CD4-positive, alpha-beta T cell treated with Interleukin-6 at 100 ng/mL for 8 hours (primary cell): ENCODE data around the gene NAA10.

Experiments
- DNase-seq: peaks from one replicate; pipeline ENCODE4 v3.0.0-alpha.2; 2020; ENCODE audit warnings: mixed read lengths, low spot score

The NAA10 gene

DNA sequence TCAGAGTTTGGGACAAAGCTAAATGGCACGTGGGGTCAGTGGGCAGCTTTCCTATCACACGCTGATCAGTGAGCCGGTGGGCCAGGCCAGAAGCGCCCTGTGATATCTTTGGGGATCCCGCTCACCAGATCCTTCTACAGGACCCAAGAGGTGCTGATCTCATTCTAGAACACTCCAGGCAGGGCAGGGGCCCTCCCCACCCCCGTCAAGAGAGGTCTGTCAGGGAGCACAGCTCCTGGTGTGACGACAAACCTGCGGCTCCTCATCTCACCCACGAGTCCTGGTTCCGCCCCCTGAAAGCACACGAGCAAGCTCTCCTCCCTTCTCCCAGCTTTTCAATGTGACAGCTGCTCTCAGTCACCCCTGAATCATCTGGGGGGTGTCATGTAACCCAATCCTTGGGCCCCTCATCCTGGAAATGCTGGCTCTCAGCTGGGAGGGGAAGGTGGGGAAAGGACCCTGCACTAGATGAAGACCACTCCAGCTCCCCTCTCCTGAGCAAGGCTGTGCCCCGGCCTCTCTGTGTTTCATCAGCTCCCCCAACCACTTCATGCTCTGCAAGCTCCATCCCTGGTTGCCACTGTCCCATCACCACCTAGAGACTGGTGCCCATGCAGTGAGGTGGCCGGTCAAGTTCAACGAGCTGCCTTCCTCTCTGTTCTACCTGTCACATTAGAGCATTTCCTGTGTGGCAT is 32.2 kb upstream of the NAA10 start:
- no peak for DNase-seq

DNA sequence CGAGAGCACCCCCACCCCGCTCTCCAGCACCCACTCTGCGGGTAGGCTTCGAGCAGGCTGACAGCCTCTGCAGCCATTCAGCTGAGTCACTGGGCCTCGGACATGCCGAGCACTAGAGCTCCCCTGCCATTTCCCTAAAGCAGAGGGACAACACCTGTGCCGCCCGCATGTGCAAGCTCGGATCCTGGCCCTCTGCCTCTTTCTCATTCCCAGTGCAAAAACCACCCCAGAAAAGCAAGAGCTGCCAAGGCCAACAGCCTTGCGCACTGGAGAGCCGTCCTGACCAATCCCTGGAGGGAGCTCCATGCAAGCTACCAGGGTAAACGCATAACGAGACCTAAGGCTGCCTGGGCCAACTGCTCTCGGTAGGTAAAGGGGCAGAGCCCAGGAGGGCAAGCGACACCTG is 31.4 kb upstream of the NAA10 start:
- no peak for DNase-seq

DNA sequence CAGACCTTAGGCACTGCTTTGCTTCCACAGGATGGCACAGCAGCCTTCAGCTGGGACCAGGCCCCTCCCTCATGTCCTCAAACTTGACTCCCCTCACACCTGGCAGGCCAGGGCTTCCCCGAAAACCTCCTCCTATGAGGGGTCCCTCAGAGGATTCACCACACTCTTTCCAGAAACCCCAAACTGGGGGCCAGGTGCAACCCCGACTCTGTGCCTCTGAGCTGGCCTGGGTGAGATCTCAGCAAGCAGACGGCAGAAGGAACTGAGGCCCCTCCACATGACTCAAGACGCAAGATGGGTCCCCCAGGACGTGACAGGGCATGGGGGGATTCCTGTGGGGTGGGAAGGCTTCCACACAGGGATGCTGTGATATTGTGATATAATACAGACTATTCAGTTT is 30.6 kb upstream of the NAA10 start:
- DNase-seq: no peak

DNA sequence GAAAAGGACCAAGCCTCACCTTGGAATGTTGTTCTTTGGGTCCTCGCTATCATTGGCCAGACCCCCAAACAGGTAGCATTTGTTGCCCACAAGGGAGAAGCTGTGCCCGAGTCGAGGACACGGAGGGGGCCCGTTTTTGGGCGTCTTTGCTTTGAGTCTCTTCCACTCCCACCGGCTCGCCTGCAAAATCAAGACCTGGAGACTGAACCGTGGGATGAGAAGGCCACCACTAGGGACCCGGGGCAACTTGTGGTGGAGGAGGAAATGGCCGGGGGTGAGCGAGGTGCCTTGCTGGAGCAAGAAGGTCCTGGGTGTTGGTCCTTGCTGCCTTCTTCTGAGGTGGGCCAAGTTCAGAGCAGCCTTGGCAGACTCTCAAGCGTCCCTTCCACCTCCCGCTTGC is 29.3 kb upstream of the NAA10 start:
- DNase-seq: no peak

DNA sequence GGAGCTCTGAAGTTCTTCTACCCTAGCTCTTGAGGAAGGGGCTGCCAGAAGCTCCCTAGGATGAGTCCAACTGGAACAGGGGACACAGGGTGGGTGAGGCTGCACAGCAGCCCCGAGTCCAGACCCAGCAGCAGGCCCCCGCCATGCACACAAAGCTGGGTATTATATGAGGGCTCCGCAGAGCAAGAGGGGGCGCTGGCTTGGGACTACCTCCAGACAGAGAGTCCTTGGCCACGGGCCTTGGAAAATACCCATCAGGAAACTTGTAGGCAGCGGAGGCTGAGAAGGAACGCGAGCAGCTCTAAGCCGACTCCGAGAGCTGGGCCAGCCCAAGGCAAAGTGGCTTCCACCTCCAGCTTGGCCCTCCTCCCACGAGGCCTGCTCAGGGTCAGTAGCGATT is 28.7 kb upstream of the NAA10 start:
- no peak for DNase-seq

DNA sequence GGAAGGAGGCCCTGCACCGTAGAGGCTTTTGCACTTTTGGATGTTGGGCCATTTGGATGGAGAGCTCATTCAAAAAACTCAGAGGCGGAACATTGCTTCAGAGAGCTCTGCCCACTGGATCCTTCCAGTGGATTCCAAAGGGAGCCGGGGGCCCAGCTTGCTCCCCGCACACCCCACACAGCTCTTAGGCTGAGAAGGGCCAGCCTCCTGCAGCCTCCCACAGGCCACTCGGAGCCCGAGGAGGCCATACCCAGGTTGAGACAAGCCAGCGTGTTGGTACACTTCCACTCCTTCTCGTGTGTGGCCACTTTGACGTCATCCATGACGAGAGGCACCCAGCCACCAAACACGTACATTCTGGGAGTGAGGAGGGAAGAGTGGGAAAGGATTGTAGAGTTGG is 26.5 kb upstream of the NAA10 start:
- no peak for DNase-seq

DNA sequence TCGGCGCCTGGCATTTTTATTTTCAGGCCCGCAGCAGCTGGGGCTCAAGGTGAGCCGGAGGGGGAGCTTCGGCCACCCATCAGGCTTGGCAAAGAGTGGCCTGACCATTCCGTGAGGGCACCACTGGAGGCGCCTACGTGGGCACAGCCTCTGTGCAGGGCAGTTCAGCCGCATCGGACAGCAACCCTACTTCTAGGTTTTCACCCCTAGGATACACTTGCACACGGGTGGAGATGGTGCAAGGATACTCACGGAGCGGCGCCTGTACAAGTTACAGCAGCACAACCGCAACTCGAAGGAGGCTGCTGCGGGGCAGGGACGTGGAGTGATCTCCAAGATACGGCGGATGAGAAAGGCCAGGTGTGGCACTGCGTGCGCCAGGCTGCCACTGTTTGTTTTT is 25.9 kb upstream of the NAA10 start:
- DNase-seq: no peak

DNA sequence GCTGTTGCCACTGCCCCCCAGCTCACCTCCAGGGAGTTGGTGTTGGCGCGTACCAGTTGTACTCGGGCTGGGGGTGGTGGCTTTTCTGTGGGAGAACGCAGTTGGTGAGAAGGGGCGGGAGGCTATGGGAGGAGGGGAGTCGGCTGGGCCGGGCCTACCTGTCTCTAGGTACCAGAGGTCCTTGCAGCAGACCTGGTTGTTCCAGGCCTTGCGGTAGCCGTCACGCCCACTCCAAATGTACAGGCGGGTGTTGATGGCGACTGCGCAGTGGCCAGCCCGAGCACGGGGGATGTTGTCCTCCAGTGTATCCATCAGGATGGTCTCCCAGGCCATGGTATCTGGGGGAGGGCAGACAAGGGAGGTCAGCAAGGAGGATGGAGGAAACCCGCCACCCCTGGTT is 25.2 kb upstream of the NAA10 start:
- DNase-seq: no peak

DNA sequence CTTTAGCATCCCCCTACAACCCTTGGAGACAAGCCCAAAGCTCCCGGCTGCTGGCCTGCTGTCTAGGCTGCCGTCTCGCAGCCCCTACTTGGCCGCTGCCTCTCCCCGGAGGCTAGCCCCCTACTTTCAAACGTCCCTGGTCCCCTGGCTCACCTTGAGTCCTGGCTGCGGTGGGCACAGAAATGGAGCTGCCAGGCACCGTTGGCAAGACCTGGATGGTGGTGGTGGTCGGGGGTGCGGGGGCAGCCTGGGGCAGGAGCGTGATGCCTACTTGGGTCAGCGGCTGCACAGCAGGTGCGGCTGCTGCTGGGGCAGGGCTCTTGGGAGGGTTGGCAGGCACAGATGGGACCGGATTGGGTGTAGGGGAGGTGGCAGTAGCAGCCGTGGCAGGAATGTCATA is 24.8 kb upstream of the NAA10 start:
- no peak for DNase-seq

DNA sequence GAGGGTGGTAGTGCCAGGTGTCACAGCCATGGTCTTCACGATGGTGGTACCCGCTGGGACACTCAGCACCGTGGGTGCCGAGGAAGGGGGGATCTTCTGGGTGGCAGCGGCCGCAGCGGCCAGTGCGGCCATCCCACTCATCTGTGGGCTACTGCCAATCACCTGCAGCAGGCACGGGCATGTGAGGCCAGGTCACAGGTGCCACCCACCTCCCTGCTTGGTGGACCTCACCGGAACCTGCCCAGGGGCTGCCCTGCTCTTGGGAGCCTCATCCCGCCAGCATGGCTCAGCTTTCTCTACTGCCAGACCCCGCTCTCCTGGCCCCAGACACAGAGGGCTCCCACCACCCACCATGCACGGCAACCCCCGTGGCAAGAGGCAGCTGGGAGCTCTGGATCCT is 23.8 kb upstream of the NAA10 start:
- no peak for DNase-seq

DNA sequence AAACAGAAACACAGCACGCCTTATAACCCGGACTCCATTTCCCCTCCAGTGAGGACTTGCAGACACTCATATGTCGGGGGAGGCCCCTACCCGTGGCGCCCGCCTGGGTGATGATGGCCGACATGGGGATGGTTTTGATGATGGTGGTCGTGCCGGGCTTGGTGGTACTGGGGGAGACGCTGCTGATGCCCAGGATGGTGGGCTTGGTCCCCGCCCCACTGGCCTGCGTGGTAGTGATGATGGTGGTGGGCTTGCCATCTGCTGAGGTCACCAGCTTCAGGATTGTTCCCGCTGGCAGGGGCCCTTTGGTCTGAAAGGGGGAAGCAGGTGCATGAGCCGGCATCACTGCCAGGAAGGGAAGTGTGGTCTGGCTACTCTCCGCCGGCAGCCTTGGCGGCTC is 22.4 kb upstream of the NAA10 start:
- DNase-seq: no peak

DNA sequence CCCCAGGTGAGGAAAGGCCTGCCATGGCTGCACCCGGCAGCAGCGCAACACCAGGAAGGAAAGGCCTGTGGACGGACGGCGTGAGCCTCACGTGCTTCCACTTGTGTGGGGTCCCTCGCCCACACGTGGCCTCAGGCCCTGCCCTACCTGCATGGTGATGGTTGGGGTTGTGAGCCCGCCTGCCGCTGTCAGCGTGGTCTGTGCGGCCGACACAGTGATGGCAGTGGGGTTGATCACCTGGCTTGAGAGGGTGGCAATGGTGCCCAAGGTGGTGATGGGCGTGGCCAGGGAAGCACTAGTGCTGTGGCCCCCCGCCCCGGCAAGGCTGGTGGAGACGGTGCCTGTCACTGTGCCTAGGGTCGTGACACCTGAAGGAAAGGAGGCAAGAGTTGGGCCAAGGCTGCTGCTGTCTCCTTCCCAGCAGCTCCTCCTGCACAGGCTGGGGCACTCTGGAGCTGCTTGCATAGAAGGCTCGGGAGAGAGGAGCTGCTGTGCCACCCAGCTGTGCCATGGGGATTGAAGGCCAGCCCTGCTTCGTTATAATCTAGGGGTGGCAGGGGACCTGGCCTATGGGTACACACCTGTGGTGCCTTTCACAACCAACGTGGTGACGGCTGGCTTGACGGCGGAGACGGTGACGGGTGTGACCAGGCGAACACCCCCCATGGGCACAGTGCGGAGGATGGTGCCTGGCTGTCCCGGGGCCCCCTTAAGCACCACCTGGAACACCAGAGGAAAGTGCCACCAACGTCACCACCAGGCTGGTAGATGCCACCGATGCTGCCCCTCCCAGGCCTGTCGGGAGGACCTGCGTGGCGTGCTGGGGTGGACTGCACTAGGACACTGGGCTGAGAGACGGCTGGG is 21.4 kb upstream of the NAA10 start:
- no peak for DNase-seq

DNA sequence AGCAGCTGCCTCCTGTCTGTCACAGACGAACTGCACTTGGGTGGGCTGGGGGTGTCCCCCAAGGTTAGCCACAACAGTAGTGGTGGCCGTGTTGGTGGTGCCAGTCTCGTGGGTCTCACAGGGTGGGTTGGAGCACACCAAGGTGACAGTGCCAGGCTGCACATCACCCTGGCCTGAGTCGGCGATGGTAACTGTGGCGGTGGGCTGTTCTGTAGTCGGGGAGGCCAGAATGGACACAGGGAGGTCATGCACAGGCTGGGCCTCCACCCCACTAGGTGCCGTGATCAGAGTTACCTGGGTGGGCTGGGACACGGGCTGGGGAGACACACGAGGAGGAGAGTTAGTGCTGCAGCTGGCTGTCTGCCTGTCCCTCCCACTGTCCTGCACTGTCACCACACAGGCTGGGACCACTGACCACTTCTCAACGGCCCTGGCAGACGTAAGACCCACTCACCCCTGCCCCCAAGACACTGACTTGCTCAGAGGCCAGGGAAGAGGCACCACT is 20.4 kb upstream of the NAA10 start:
- DNase-seq: no peak

DNA sequence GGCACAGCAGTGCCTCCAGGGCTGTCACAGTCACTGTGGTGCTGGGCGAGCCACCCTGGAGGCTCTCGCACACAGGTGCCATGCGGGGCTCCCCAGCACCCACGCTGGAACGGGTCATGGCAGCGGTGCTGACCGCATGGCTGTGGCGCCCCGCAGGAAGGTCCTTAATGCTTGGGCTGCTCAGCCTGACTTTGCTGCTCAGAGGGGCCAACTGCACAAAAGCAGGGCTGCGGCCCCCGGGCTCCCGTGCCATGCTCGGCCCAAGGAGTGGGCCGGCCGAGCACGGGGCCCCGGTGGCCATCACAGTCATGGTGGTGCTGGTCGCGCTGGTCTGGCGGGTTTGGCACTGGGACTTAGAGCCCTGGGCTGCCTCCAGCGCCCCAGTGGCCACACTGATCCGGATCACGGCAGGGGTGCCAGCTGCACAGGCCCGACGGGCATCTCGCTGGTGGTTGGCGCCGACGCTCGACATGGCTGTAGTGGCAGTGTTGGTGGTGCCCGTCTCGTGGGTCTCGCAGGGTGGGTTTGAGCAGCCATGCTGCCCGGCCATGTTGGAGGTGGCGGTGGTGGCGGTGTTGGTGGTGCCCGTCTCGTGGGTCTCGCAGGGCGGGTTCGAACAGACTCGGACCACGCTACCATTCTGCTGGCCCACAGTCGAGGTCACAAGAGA is 19.9 kb upstream of the NAA10 start:
- no peak for DNase-seq

DNA sequence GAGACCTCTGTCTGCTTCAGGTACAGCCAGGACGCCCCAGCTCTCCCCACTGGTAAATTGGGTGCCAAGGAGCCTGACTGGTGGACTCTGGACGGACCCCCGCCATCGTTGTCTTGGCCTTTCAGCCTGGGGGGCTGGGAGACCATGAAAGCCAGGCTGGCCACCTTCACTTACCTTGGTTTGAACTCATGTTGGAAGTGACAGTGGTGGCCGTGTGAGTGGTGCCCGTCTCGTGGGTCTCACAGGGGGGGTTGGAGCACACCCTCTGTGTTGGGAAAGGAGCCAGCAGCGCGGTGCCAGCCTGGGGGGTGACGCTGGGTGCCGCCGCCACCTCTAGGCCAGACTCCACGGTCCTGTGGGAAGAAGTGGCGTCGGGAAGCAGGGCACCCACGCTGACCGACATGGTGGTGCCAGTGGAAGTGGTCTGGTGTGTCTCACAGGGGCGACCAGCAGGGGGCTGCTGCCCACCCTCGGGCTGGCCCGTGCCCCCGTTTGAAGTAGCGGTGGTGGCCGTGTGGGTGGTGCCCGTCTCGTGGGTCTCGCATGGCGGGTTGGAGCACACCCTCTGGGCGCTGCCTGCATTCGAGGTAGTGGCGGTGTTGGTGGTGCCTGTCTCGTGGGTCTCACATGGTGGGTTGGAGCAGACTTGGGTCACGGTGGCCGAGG is 19.2 kb upstream of the NAA10 start:
- no peak for DNase-seq

DNA sequence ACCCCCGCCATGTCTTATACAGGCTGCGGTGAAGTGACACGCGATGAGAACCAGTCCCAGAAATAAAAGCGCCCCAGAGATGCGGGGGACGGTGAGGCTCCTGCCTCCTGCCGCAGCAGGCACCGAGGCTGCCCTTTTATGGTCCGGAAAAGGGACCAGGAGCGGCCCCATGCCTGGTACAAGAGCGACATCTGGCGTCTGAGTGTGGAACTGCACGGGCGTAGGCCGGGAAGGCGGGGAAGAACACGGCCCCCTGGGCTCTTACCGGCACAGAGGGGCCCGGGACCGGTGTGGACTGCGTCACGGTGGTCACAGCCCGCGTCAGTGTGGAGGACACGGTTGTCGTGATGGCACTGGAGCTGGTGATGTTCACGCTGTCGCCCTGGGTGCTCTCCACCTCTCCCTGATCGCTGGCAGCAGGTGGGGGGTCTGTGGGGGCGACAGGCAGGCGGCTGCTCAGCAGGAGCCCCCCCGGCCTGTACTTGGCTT is 18.5 kb upstream of the NAA10 start:
- DNase-seq: peak; percentile 72

DNA sequence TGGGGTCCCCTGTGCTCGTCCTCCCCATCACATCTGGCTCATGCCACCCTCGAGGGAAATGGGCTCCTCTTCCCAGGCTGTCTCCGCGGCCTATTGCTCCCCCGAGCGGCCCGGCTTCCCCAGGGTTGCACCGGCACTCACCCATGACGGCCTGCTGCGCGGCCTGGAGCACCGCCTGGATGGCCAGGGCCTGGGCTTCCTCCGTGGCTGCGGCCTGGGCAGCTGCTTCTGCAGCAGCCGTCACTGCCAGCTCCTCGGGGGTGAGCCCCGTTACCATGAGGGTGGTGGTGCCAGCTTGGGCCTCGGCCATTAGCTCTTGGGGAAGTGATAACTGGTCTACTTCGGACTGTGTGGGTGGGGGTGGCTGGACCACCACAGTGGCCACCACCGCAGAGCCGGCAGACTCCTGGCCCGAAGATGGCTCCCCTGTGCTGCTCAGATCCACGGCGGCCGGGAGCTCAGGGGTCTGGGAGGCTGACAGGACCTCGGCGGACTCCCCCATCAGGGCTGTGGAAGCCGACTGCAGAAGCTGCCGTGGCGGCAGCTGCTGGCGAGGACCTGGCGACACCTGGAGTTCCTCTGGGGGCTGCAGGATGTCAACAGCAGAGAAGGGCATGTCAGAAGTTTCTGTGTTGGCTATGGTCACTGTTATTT is 17.7 kb upstream of the NAA10 start:
- DNase-seq: no peak

DNA sequence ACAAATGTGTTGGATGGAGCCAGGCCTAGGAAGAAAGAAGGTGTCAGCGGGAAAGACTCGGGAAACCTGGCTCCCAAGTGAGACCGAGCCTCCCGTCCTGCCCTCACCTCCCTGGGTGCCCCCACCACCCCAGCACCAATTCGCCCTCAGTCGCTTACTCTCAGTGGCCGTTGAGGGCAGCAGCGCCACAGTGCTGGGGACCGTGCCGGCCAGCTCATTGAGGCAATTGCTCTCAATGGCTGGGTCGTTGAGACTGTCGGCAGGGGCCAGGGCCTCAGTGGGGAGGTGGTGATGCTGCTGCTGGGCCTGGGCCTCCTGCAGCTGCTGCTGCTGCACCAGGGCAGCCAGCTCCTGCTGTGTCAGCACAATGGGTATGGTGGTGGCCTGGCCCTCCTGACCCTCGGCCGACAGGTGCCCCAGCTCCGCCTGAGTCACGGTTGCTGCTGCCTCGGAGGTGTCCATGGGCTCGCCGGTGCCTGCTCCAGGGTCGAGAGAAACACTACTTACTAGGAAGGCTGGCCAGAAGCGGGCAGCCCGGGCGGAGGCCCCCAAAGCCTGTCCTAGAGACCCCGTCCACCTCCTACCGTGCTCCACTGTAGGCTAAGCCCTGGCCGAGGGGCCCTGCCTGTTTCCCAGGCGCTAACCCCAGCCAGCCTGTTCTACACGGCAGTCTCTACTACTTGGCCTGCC is 17.0 kb upstream of the NAA10 start:
- DNase-seq: no peak

DNA sequence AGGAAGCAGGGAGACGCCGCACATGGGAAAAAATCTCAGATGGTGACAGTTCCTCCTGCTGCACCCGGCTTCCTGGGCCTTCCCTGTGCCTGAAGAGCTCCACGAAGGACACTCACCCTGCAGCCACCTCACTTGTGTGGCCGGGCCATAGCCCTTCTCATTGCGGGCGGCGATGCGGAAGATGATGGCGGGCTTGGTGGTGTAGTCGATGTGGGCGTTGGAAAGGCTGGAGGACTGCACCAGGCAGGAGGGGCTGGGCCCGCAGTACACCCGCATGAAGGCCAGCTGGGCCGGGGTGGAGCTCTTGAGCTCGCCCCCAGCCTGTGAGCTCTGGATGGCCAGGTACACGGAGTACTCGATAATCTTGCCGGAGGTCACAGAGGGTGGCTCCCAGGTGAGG is 15.3 kb upstream of the NAA10 start:
- DNase-seq: no peak

DNA sequence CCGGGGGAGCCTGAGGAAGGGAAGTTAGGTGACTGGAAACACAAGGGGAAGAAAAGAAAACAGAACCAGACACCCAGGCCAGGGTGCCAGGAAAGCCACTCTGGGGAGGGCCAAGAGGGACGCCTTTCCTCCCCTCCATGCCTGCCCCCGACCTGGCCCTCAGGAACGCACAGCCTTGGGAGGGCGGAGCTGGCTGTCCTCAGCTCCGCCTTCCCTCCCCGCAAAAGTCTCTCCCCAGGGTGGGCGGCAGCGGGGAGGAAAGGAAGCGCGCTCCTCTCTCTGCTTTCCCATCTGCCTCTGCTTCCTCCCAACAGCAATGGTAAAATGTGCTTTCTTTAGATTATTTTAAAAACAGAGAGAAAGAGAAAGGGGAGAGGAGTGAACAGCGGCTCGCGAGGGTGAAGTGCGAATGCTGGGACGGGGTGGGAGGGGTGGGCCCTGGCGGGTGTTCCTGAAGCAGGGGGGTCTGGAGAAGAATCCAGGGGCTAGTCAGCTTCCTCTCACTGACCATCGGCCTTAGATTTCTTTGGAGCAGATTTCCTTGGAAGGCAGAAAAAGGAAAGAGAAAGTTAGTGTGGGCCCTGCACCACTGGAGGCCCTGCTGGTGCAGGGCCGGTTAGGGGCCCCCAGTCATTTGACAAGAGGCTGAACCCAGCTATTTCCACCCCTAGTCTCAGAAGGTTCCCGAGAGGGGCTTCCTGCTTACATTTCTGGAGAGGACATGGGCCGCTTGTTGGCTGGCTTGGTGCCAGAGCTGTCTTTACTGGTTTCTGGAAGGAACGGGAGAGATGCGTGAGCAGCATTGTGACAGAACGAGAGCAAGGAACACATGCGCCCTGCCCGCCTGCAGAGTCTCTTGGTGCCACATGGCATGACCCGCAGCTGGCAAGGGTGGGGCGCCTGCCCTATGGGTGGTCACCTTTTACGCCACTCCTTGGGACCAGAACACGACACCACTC is 14.3 kb upstream of the NAA10 start:
- DNase-seq: no peak
